H1 (cell line): ENCODE measurements around the gene ZDHHC8. TPM values are rescaled to one million over a fixed set of nuclear protein-coding genes. Genes with fewer than 3 reads are reported as not detected.

Source experiments
- CTCF ChIA-PET: fragments of 300-600 bp; sonication (Branson Sonifier 250); formaldehyde crosslinking; loops from one replicate; lab custom pipeline; 2021; ENCODE audit not compliant: partially characterized antibody; lab: Charles Lee
- POLR2A ChIA-PET: fragments of 300-600 bp; sonication (Branson Sonifier 250); formaldehyde crosslinking; loops from one replicate; lab custom pipeline; 2021; ENCODE audit warnings: inconsistent platforms; ENCODE audit not compliant: partially characterized antibody; lab: Charles Lee
- DNase-seq, 2 experiments: peaks; one replicate each; pipeline versions ENCODE4 v3.0.0 to v3.0.0-alpha.2; 2010 to 2022; ENCODE audit warnings: low spot score in 2 of 2, low read depth in 1 of 2, mixed read lengths in 1 of 2
- FAIRE-seq: peaks from 2 replicates; lab custom pipeline; 2011; peaks lifted over from hg19 to GRCh38; lab: Jason Lieb, UNC
- H2AFZ ChIP-seq: 2 replicates; pipeline ENCODE4 v1.8.1; 2012; ENCODE audit warnings: low read length, inconsistent platforms
- H2AK5ac ChIP-seq: 2 replicates; pipeline ENCODE4 v1.6.1; 2013; ENCODE audit warnings: low read depth, low read length
- H2BK120ac ChIP-seq: replicated peaks from 2 replicates; pipeline ENCODE3; 2013; ENCODE audit warnings: low read depth, low read length, inconsistent platforms
- H2BK12ac ChIP-seq: 2 replicates; pipeline ENCODE4 v1.6.1; 2013; ENCODE audit warnings: low read depth, low read length
- H2BK15ac ChIP-seq: 2 replicates; pipeline ENCODE4 v1.6.1; 2013; ENCODE audit warnings: low read length
- H2BK20ac ChIP-seq: 2 replicates; pipeline ENCODE4 v1.6.1; 2013; ENCODE audit warnings: low read length
- H2BK5ac ChIP-seq: 2 replicates; pipeline ENCODE4 v1.6.1; 2013; ENCODE audit warnings: low read depth, low read length
- H3K14ac ChIP-seq: 2 replicates; pipeline ENCODE4 v1.6.1; 2013; ENCODE audit warnings: inconsistent platforms; ENCODE audit not compliant: insufficient read length
- H3K18ac ChIP-seq: 2 replicates; pipeline ENCODE4 v1.6.1; 2013; ENCODE audit warnings: low read length; ENCODE audit errors: extremely low read depth
- H3K23ac ChIP-seq: 2 replicates; pipeline ENCODE4 v1.6.1; 2013; ENCODE audit warnings: inconsistent platforms; ENCODE audit not compliant: insufficient read length
- H3K23me2 ChIP-seq: 2 replicates; pipeline ENCODE4 v1.6.1; 2013; ENCODE audit warnings: low read depth, low read length
- H3K27ac ChIP-seq: 2 replicates; pipeline ENCODE4 v1.6.1; 2011; ENCODE audit warnings: low read depth, low read length, inconsistent platforms
- H3K27me3 ChIP-seq, 4 experiments: replicated peaks in 1 of 4; 1 replicate in 1 of 4; 2 replicates in 3 of 4; pipeline versions ENCODE4 v1.6.1 to v1.8.1; 2011 to 2013; ENCODE audit warnings: low read length in 3 of 4, mild to moderate bottlenecking in 3 of 4, inconsistent platforms in 2 of 4, mixed read lengths in 2 of 4, moderate library complexity in 1 of 4; ENCODE audit not compliant: control insufficient read depth in 3 of 4, insufficient read depth in 3 of 4; ENCODE audit errors: extremely low read depth in 1 of 4
- H3K36me3 ChIP-seq, 4 experiments: 2 replicates each; pipeline versions ENCODE4 v1.6.1 to v1.8.1; 2011 to 2013; ENCODE audit warnings: mild to moderate bottlenecking in 4 of 4, low read length in 3 of 4, moderate library complexity in 2 of 4, control low read depth in 1 of 4, inconsistent platforms in 1 of 4; ENCODE audit not compliant: insufficient read depth in 4 of 4, control insufficient read depth in 2 of 4
- H3K4ac ChIP-seq: replicated peaks from 2 replicates; pipeline ENCODE3; 2013; ENCODE audit warnings: low read length, low read depth, mixed read lengths, inconsistent platforms; ENCODE audit not compliant: insufficient read length
- H3K4me1 ChIP-seq, 4 experiments: replicated peaks in 1 of 4; 1 replicate in 1 of 4; 2 replicates in 3 of 4; pipeline versions ENCODE4 v1.6.1 to v1.8.1; 2011 to 2013; ENCODE audit warnings: low read length in 3 of 4, inconsistent platforms in 2 of 4, mixed read lengths in 1 of 4; ENCODE audit not compliant: insufficient read depth in 4 of 4, control insufficient read depth in 3 of 4
- H3K4me2 ChIP-seq, 2 experiments: 2 replicates each; pipeline versions ENCODE4 v1.6.1 to v1.8.1; 2011 to 2013; ENCODE audit warnings: low read depth in 2 of 2, low read length in 2 of 2, control low read depth in 1 of 2, inconsistent platforms in 1 of 2, mild to moderate bottlenecking in 1 of 2; ENCODE audit not compliant: insufficient read depth in 1 of 2
- H3K4me3 ChIP-seq, 4 experiments: fragments of 200-600, 300-600 bp in 1 of 4; sonication (generic), shearing (Covaris generic), sonication (Bioruptor Twin) in 1 of 4; 2 replicates each; pipeline versions ENCODE4 v1.5.1 to v1.8.1; 2011 to 2016; ENCODE audit warnings: low read length in 4 of 4, low read depth in 3 of 4, control low read depth in 2 of 4, inconsistent platforms in 2 of 4, mild to moderate bottlenecking in 2 of 4, mixed read lengths in 1 of 4, moderate library complexity in 1 of 4; ENCODE audit not compliant: insufficient read depth in 2 of 4; ENCODE audit errors: extremely low read depth in 1 of 4
- H3K56ac ChIP-seq: replicated peaks from 2 replicates; pipeline ENCODE3; 2013; ENCODE audit warnings: low read depth, mild to moderate bottlenecking, mixed read lengths, low read length, inconsistent platforms; ENCODE audit not compliant: insufficient read length
- H3K79me1 ChIP-seq: 2 replicates; pipeline ENCODE4 v1.6.1; 2013; ENCODE audit warnings: low read depth, low read length, control low read depth
- H3K79me2 ChIP-seq, 2 experiments: 2 replicates each; pipeline versions ENCODE4 v1.6.1 to v1.8.1; 2012 to 2013; ENCODE audit warnings: low read length in 2 of 2, mild to moderate bottlenecking in 2 of 2, inconsistent platforms in 1 of 2; ENCODE audit not compliant: insufficient read depth in 2 of 2, control insufficient read depth in 1 of 2
- H3K9ac ChIP-seq, 4 experiments: replicated peaks in 1 of 4; 1 replicate in 1 of 4; 2 replicates in 3 of 4; pipeline versions ENCODE4 v1.6.1 to v1.8.1; 2011 to 2013; ENCODE audit warnings: low read depth in 3 of 4, low read length in 3 of 4, control low read depth in 2 of 4, mild to moderate bottlenecking in 2 of 4, moderate library complexity in 2 of 4, inconsistent platforms in 1 of 4; ENCODE audit errors: extremely low read depth in 1 of 4
- H3K9me3 ChIP-seq, 2 experiments: 2 replicates each; pipeline versions ENCODE4 v1.6.1 to v1.8.1; 2012 to 2013; ENCODE audit warnings: mild to moderate bottlenecking in 2 of 2, moderate library complexity in 2 of 2, control low read depth in 1 of 2, inconsistent platforms in 1 of 2, low read depth in 1 of 2, low read length in 1 of 2, mixed read lengths in 1 of 2; ENCODE audit not compliant: insufficient read depth in 2 of 2
- H4K20me1 ChIP-seq, 2 experiments: replicated peaks in 1 of 2; 2 replicates each; pipeline versions ENCODE3 to v1.8.1; 2011 to 2013; ENCODE audit warnings: inconsistent platforms in 2 of 2, low read length in 2 of 2, mild to moderate bottlenecking in 1 of 2; ENCODE audit not compliant: insufficient read depth in 2 of 2, control insufficient read depth in 1 of 2
- H4K5ac ChIP-seq: 2 replicates; pipeline ENCODE4 v1.6.1; 2013; ENCODE audit warnings: low read length, low read depth, mixed read lengths, inconsistent platforms; ENCODE audit not compliant: insufficient read length
- H4K8ac ChIP-seq: 2 replicates; pipeline ENCODE4 v1.8.0; 2013; ENCODE audit warnings: mild to moderate bottlenecking, moderate library complexity, low read length, inconsistent platforms; ENCODE audit not compliant: insufficient read depth; ENCODE audit errors: extremely low read depth
- H4K91ac ChIP-seq: replicated peaks from 2 replicates; pipeline ENCODE3; 2013; ENCODE audit warnings: low read length, mixed read lengths, inconsistent platforms; ENCODE audit not compliant: insufficient read length
- CBX5 ChIP-seq: fragments of 300-800, 300-1000 bp; sonication (generic); IDR thresholded peaks from 2 replicates; pipeline ENCODE4 v1.7.1; 2016; ENCODE audit warnings: antibody characterized with exemption, low read length, low read depth
- CHD2 ChIP-seq: IDR thresholded peaks from 2 replicates; pipeline ENCODE4 v1.6.1; 2012; ENCODE audit warnings: low read length, improper control_type of control experiment
- CREB1 ChIP-seq: IDR thresholded peaks from 2 replicates; pipeline ENCODE4 v1.6.1; 2012; ENCODE audit warnings: inconsistent platforms
- CTBP2 ChIP-seq: IDR thresholded peaks from 2 replicates; pipeline ENCODE4 v1.7.0; 2011; ENCODE audit warnings: borderline replicate concordance, mild to moderate bottlenecking, moderate library complexity, mixed read lengths, low read length; ENCODE audit not compliant: insufficient read depth, insufficient read length
- EZH2 ChIP-seq: fragments of 200-600 bp; sonication (generic); IDR thresholded peaks from 2 replicates; pipeline ENCODE4 v1.7.1; 2012; ENCODE audit warnings: low read depth, mild to moderate bottlenecking, moderate library complexity, low read length, inconsistent platforms; ENCODE audit not compliant: severe bottlenecking
- GTF2F1 ChIP-seq: IDR thresholded peaks from 2 replicates; pipeline ENCODE4 v1.6.1; 2012; ENCODE audit warnings: low read depth, low read length, improper control_type of control experiment, borderline replicate concordance
- KDM5A ChIP-seq: fragments of 200-600 bp; IDR thresholded peaks from 2 replicates; pipeline ENCODE4 v1.7.1; 2012; ENCODE audit warnings: mild to moderate bottlenecking, low read length, inconsistent platforms, mixed read lengths
- SAP30 ChIP-seq: fragments of 300-600 bp; sonication (generic); IDR thresholded peaks from 2 replicates; pipeline ENCODE4 v1.7.1; 2012; ENCODE audit warnings: low read length, moderate library complexity, mild to moderate bottlenecking, inconsistent platforms; ENCODE audit not compliant: insufficient read depth, insufficient replicate concordance
- SP2 ChIP-seq: IDR thresholded peaks from 2 replicates; pipeline ENCODE4 v1.6.1; 2012; ENCODE audit warnings: mild to moderate bottlenecking, low read length, inconsistent platforms
- TCF12 ChIP-seq: IDR thresholded peaks from 2 replicates; pipeline ENCODE4 v1.6.1; 2011; ENCODE audit warnings: low read depth, mild to moderate bottlenecking, low read length
- USF2 ChIP-seq: IDR thresholded peaks from 2 replicates; pipeline ENCODE4 v1.6.1; 2011; ENCODE audit warnings: low read length, improper control_type of control experiment
- WGBS, 2 experiments: shearing (Covaris generic) in 1 of 2; methylation state at CpG; one replicate each; pipeline versions ENCODE4 v1.1.6 to v1.1.7; 2013 to 2015; ENCODE audit warnings: low lambda C conversion rate in 2 of 2, mixed read lengths in 2 of 2, inconsistent platforms in 1 of 2, low coverage in 1 of 2, missing lambda C conversion rate in 1 of 2; ENCODE audit not compliant: insufficient replicate concordance in 2 of 2, insufficient coverage in 1 of 2, insufficient read length in 1 of 2; ENCODE audit errors: extremely low coverage in 1 of 2, missing lambda C conversion rate in 1 of 2; 5-methylcytosine and 5-hydroxymethylcytosine counted together
- polyA plus RNA-seq, 7 experiments: library from polyadenylated mRNA; depleted of rRNA in 3 of 7; stranded (reverse) in 5 of 7; unstranded in 2 of 7; fragments of >200 nt in 5 of 7; fragments of 200-250 nt in 2 of 7; gene quantifications; 1 replicate in 5 of 7; 2 replicates in 1 of 7; 4 replicates in 1 of 7; pipeline versions ENCODE4 v1.2.1 to v1.2.3, GENCODE V29; 2011 to 2013; ENCODE audit warnings: missing spikeins in 2 of 7, mixed read lengths in 2 of 7
- total RNA-seq: library from RNA; stranded (reverse); fragmentation: NEBNext Ultra II Directional; extraction: Animal tissue kit (Norgen Biotek cat#: 25700); gene quantifications from 2 replicates; pipeline ENCODE4 v1.2.1, GENCODE V29; 2021

ZDHHC8 gene
- total and polyA plus RNA-seq, 2 of the 8 experiments (the other 6 are each of a cell fraction or from before 2014, with no cell fraction given), result 18.6 to 65.6 TPM

GRCh38 chr22:20101638-20102037, 30.0 kb upstream of the ZDHHC8 start:
- no peak overlapping the region for H2BK12ac ChIP-seq
- no peak overlapping the region; the same call in 1 of the 2 replicates for H4K8ac ChIP-seq
- H2AK5ac ChIP-seq, result no peak overlapping the region
- peaks cover 26 to 86% (median 52%) of the 10 kb centered on the region in 4 experiments for H3K36me3 ChIP-seq
- peaks cover 13 to 40% of the 10 kb centered on the region in 2 experiments for H4K20me1 ChIP-seq
- no peak overlapping the region for H3K9ac ChIP-seq
- peaks cover 0 to 6% (median 0%) of the 10 kb centered on the region in 4 experiments; a peak in 3 of 7 replicates for H3K4me1 ChIP-seq
- H3K79me1 ChIP-seq, result peaks cover 16% of the 10 kb centered on the region
- H2BK20ac ChIP-seq, result no peak overlapping the region
- H3K4me2 ChIP-seq, result no peak overlapping the region
- no peak overlapping the region for H2AFZ ChIP-seq
- H2BK15ac ChIP-seq, result no peak overlapping the region
- WGBS, 2 experiments, result 87% methylated on average over 7 of the region's 8 CpGs; no CpG with 5 or more reads in 1 of the 2 experiments
- no peak overlapping the region for H3K14ac ChIP-seq
- H3K4me3 ChIP-seq, result no peak overlapping the region
- H3K27me3 ChIP-seq, result no peaks in the 10 kb centered on the region
- no peaks in the 10 kb centered on the region for H3K23me2 ChIP-seq
- no peak overlapping the region for H3K4ac ChIP-seq
- ChIA-PET CTCF (interaction anchor here (0.6 to 4.5 kb wide), 9 partner anchors 9 to 1052 kb away, joined by 3 to 23 read pairs (median 5); partner anchors contain the start of gene RANBP1), POLR2A (interaction anchor here (1.2 to 29.4 kb wide), 4 partner anchors 7 to 29 kb away, joined by 3 to 598 read pairs (median 300); partner anchors contain the start of genes RANBP1 and TRMT2A)
- no peak overlapping the region for H2BK5ac ChIP-seq
- H3K9me3 ChIP-seq, result no peaks in the 10 kb centered on the region
- H3K18ac ChIP-seq, result no peak overlapping the region
- H3K23ac ChIP-seq, result no peak overlapping the region
- TF ChIP-seq CBX5, result no peak
- TF ChIP-seq CTBP2, result no peak
- TF ChIP-seq EZH2, result no peak
- no peak for TF ChIP-seq CHD2
- TF ChIP-seq SAP30, result no peak
- no peak for TF ChIP-seq KDM5A
- no peak for TF ChIP-seq USF2
- no peak for TF ChIP-seq GTF2F1
- no peak for TF ChIP-seq CREB1
- no peak for TF ChIP-seq TCF12
- no peak for TF ChIP-seq SP2
- H4K91ac ChIP-seq, result no peak overlapping the region
- H3K79me2 ChIP-seq, result peaks cover 0 to 40% of the 10 kb centered on the region in 2 experiments
- no peak for DNase-seq
- no peak for FAIRE-seq
- no peak overlapping the region for H4K5ac ChIP-seq
- H2BK120ac ChIP-seq, result no peak overlapping the region
- no peak overlapping the region for H3K56ac ChIP-seq
- no peak overlapping the region for H3K27ac ChIP-seq
